Activated CD4-positive, alpha-beta T cell treated with anti-CD3 and anti-CD28 coated beads, Interleukin-2, amount 50 U/mL, for 48 hours (primary cell): ENCODE data around the gene ZBTB44.
"Not testable (repeated sequence)": the region's sequence is repeated elsewhere in the genome, so short reads cannot be mapped to it uniquely, and the experiment has no call there.

Experiments used
- DNase-seq, 2 experiments: peaks; one replicate each; pipeline ENCODE4 v3.0.0-alpha.2; 2020

The ZBTB44 gene, protein sequence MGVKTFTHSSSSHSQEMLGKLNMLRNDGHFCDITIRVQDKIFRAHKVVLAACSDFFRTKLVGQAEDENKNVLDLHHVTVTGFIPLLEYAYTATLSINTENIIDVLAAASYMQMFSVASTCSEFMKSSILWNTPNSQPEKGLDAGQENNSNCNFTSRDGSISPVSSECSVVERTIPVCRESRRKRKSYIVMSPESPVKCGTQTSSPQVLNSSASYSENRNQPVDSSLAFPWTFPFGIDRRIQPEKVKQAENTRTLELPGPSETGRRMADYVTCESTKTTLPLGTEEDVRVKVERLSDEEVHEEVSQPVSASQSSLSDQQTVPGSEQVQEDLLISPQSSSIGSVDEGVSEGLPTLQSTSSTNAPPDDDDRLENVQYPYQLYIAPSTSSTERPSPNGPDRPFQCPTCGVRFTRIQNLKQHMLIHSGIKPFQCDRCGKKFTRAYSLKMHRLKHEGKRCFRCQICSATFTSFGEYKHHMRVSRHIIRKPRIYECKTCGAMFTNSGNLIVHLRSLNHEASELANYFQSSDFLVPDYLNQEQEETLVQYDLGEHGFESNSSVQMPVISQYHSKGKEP

GRCh38 chr11:130314750-130315285, at the start of gene ZBTB44:
ZBTB44 (minus strand) TSS chr11:130314917; CDS start chr11:130261873, 53,044 bp downstream.
- peak; percentile 87 to 88 for DNase-seq

- no peak for DNase-seq
Observed at GRCh38 chr11:130359419-130359818, 44.7 kb upstream of the ZBTB44 start.

GRCh38 chr11:130358398-130358797, 43.7 kb upstream of the ZBTB44 start:
- DNase-seq, result no peak

- no peak for DNase-seq
Observed at GRCh38 chr11:130347261-130347660, 32.5 kb upstream of the ZBTB44 start.

GRCh38 chr11:130344841-130345240, 30.1 kb upstream of the ZBTB44 start:
- DNase-seq, result no peak

- peak in 1 of 2 experiments; percentile 8 for DNase-seq
Observed at GRCh38 chr11:130340671-130341319, 26.1 kb upstream of the ZBTB44 start.

- no peak for DNase-seq
Observed at GRCh38 chr11:130338667-130339066, 23.9 kb upstream of the ZBTB44 start.

DNA sequence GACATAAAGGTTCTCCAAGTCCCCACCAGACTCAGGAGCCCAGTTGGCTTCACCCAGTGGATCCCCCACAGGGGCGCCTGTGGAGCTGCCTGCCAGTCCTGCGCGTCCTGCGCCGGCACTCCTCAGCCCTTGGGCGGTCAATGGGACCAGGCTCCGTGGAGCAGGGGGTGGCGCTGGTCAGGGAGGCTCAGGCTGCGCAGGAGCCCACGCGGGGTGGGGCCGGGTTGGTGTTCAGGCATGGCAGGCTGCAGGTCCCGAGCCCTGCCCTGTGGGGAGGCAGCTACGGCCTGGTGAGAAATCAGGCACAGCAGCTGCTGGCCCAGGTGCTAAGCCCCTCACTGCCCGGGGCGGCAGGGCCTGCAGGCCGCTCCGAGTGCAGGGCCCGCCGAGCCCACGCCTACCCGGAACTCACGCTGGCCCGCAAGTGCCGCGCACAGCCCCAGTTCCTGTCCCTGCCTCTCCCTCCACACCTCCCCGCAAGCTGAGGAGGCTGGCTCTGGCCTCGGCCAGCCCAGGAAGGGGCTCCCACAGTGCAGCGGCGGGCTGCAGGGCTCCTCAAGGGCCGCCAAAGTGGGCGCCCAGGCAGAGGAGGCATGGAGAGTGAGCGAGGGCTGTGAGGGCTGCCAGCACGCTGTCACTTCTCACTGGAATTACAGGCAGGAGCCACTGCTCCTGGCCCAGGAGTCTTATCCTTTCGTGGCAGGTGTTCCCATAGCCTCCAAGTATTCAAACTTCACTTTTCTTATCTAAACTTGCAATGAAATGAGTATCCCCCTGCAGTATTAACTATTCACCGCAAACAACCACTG, 22.8 kb upstream of the ZBTB44 start:
- no peak for DNase-seq

DNA sequence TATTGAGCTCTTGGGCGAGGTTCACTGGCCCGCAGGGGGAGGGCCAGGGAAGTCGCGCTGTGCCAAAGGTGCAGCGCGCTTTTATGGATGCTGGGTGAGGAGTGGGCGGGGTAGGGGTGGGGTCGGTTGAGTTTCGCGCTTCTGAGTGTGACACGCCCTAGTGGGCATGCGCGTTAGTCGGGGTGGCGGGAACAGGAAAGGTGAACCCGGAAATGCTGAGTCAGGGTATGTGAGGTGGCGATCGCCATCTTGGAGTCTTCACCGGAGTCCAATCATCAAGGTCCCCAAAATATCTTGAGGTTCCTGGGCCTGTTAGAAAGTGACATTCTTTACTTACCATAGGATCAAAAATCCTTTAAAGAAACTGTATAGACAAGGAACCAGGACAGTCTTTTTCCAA, 16.7 kb upstream of the ZBTB44 start:
- DNase-seq, result not testable (repeated sequence)

- no peak for DNase-seq
Observed at GRCh38 chr11:130330101-130330684, 15.5 kb upstream of the ZBTB44 start.

DNA sequence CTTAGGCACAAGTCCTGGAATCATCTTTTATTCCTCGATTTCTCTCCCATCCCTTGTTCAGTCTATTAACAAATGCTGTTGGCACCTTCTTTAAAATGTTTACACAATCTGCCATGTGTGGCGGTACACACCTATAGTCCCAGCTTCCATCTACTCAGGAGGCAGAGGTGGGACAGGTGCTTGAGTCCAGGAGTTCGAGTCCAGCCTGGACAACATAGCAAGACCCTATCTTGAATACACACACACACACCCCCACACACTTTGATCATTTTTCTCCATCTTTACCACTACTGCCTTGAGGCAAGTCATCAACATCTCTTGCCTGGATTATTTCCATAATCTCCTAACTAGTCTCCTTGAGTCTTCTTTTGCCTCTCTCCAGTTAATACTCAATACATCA, 13.7 kb upstream of the ZBTB44 start:
- no peak for DNase-seq

GRCh38 chr11:130327716-130328115, 13.0 kb upstream of the ZBTB44 start:
- DNase-seq, result no peak

- no peak for DNase-seq
Observed at GRCh38 chr11:130325691-130326090, 11.0 kb upstream of the ZBTB44 start.

- DNase-seq, result no peak
Observed at GRCh38 chr11:130323452-130324450, 9.0 kb upstream of the ZBTB44 start.

DNA sequence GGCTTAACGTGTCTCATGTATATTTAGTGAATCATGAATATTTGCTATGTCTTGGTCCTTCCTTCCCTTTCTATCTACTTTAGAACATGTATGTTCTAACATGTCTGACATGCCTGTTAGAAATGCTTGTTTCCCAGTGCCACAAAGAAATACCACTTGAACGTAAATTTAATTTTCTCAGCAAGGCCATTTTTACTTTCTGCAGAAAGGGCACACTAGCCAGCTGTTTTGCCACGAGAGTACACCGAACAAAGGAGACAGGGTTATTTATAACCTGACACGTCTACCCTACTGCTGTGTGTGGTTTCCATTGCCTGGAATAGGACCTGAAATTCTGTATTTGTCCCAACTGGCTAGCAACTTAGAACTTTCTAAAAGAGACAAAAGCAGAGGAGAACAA, 7.4 kb upstream of the ZBTB44 start:
- no peak for DNase-seq

- no peak for DNase-seq
Observed at GRCh38 chr11:130318031-130318673, 3.4 kb upstream of the ZBTB44 start.

DNA sequence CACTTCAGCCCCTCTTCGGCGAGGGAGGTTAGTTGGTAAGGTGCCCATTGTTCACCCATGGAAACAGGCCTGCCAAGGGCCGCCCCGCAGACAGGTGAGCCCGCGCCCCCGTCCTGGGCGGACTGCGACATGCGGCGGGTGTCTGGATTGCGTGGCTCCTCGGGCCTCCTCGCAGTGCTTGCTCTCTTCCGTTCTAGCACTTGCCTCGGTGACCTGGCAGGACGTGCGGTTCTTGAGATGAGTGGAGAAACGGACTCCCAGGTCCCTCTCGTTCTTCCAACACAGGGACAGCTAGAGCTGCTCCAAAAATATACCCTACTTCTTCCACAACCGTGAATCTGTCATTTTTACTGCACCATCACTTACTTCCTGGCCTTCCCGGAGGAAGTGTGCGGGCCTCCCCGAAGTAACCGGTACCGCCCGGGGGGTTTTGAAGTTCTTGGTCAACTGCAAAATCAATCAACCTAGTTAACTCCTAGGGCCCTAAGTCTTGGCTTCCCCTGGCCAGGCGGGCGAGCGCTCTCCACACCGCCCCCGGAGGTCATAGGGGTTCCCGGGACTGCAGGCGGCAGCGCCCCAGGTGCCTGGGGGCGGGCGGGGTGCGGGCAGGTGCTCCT, 745 bp upstream of the ZBTB44 start:
- peak; percentile 55 to 64 for DNase-seq

- peak; percentile 60 to 64 for DNase-seq
Observed at GRCh38 chr11:130314184-130314749, 450 bp downstream of the ZBTB44 start.

GRCh38 chr11:130313383-130314183, 1.1 kb downstream of the ZBTB44 start:
- no peak for DNase-seq
